SHP77 treated with DMSO at 0.1 percent for 48 hours (cell line): ENCODE measurements around the gene NRXN3.

Experiments used
- DNase-seq: peaks from one replicate; lab custom pipeline; 2025; lab: John Stamatoyannopoulos, UW

The NRXN3 gene

DNA sequence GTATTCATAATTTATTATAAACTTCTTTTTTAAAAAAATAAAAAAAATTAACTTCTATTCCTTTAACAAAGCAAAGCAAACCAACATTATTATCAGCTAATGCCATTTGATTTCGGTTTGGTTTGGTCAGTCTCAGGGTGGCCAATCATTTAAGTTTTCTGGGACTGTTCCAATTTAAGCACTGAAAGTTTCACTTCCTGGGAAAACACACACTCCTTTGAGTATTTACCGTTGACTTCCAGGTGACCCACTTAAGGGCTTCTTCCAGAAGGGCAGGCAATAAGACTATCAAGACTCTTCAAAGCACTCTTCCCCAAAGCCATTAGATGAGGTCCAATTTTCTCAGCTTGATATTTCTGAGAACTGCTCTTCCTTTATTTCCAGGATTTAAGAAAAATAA lies 1187.1 kb downstream of the NRXN3 start:
- no peak for DNase-seq

- DNase-seq = no peak
Measured at GRCh38 chr14:79363291-79363690, 1193.1 kb downstream of the NRXN3 start.

DNA sequence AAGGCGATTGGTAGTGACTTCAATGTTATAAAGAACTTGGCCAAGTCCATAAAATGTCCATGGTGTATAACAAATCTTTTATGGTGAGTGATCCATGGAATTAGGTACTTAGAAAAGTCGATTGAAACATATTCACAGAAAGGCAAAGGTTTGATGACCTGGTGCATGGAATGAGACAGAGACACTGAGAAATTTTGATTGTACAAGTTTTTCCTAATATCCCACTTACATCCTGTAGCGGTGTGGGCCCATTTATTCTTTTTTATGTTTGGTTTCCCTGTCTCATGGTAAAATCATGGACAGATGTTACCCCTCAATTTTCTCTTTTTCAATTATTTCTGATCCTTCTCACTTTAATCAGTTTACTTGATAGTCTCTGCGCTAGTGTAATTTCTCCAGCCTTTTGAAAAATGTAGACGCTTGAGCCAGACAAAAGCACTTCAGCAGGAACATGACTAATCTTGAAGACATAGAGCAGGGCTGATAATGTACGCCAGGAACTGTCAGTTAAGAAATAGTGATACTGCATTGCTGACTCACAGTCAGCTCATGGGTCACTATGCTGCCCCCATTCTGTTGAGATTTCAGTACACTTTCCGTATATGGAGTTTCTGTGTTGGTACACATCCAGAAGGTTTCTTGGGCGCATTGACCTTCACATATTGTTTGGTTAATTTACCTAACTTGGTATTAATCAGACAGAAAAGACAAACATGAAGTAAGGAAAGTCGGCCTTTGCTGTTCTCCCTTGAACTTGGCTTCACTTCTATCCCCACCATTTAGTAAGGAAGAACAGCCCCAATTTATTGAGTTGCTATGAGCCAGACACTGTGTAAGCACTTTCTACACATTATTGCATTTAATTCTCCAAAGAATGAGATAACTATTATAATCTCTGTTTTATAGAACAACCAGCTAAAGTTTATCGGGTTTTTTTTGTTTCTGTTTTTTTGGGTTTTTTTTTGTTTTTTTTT lies 1199.5 kb downstream of the NRXN3 start:
- no peak for DNase-seq

DNA sequence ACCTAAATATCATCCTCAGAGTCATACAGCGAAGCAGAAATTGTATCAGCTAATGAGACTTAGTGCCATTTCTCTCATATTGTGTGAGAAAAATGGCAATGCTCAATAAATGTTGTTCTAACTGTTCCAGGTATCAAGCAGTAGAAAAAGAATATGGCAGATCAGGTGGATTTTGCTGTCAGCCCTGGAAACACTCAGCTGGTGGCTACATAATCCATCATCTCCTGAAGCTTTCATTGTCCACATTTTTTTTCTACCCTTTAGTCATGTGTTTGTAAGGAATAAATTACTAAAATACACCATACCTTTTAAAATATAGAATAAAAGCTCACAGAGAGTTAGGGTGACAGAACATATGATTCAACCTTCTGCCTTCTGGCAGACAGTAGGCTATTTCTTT lies 1200.8 kb downstream of the NRXN3 start:
- no peak for DNase-seq

GRCh38 chr14:79373451-79373850 lies 1203.3 kb downstream of the NRXN3 start:
- no peak for DNase-seq

DNA sequence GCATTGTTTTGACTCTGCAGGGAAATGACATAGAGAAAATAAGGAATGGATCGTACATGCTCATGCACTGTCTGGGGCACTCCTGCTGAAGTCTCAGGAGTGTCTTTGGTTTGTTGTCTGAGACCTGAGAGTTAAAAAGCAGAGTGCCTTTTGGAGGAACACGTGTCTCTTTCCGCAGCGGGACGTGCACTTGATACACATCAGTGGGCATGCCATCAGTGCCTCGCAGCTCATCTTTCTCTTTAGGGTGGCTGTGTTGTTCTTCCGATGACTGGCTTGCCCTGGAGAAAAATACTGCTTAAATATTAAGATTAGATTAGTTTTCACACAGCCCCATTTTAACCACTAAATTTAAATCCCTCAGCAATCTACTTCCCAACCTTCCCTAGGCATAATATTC lies 1205.2 kb downstream of the NRXN3 start:
- no peak for DNase-seq

DNA sequence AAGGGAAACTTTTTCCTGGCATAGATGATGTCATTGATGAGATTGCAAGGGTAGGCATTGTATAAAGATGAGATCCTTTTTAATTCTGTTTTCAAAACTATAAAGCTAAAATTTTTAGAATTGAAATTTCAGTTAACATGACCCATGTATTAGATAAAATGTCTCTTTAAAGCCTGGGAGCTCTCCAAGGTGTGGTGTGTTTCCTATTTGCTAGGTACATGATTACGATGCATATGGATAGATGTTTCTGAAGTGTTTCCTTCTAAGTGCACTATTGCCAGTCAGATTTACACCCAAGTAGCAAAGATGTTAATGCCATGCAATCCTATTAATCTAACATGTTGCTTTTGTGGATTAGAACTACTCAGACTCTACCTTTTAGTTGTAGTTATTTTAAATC lies 1206.4 kb downstream of the NRXN3 start:
- no peak for DNase-seq

GRCh38 chr14:79378020-79378419 lies 1207.8 kb downstream of the NRXN3 start:
- DNase-seq = no peak

DNA sequence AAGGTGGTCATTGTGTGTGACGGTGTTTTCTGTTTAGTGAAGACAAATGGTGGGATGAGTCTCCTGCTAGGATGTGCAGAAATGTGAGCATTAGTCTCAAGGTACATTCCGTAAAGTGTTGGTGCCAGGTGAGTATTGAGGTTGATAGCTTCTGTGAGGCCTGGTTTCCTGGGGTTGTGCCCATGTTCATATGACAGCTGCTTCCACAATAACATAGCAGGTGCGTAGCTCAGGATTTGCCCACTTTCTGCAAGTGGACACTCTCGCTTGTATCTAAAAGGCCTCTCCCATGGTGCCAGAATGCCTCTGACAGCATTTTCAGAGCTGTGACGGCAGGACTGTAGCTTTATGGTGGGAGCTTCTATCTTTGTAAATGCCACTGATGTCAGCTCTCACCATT lies 1209.1 kb downstream of the NRXN3 start:
- DNase-seq = no peak

- no peak for DNase-seq
Measured at GRCh38 chr14:79383031-79383430, 1212.9 kb downstream of the NRXN3 start.

- no peak for DNase-seq
Measured at GRCh38 chr14:79383475-79383874, 1213.3 kb downstream of the NRXN3 start.

DNA sequence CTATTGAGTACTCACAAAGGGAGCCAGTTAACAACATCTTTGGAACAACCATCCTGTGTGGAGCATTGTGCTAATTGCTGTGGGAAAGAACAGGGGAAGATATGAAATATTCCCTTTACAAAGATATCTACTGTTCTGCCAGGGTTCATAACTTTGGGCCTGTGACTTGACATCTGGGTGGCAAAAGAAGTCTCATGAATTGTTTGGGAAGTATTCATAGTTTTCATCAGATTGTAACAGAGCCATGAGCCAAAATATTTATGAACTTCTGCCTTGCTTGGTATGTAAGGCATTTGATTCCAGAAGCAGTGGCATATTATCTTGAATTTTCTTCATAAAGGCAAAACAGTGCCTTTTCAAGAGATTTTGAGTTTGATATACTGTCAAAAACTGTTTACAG lies 1224.9 kb downstream of the NRXN3 start:
- DNase-seq = no peak

DNA sequence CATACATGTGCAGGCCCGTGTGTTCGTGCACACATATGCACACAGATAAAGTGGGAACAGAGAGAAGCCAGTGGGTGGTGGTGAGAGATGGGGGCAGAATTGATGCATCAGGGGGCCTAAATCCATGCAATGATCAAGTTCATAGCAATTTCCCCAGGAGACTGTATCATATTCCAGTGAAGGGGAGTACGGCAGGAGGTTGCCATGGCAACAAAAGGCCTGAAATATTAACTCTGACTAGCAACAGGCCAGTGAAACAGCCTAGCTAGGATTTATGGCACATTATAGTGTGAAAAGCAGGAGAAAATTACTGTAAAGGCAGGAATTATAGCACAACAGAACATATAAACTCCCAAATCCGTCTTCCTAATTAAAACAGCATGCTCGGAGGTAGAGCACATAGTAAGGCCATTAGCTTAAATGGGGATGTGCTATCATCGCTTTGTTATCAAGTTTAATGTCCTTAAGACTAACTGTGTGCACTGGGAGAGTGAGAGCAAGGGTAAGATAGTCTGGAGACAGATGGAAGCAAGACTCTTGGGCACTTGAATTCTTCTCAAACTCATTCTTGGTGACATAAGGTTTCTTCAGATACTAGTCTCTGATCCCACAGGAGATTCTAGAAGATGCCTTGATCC lies 1234.8 kb downstream of the NRXN3 start:
- DNase-seq = no peak

DNA sequence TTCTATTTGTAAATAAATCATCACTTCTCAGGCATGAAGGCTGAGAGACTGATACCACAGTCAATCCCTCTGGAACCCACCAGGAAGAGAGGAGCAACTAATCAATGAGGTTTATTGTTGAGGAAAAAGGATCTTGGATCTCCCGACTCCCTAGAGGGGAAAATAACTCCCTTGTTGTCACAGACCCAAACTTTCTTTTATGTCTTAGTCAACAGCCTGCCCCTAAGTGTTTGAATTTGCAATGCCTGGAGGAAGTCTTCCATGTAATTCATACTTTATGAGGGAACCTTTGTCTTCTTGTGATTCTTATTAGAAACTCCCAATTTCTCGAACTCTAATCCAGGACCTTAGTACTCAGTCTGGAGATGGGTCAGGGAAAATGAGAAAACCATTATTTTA lies 1235.3 kb downstream of the NRXN3 start:
- no peak for DNase-seq

GRCh38 chr14:79407572-79407971 lies 1237.4 kb downstream of the NRXN3 start:
- no peak for DNase-seq

GRCh38 chr14:79408696-79409095 lies 1238.5 kb downstream of the NRXN3 start:
- DNase-seq = no peak

GRCh38 chr14:79411403-79412174 lies 1241.4 kb downstream of the NRXN3 start:
- no peak for DNase-seq

- no peak for DNase-seq
Measured at GRCh38 chr14:79412822-79413221, 1242.6 kb downstream of the NRXN3 start.

- DNase-seq = no peak
Measured at GRCh38 chr14:79413734-79414428, 1243.7 kb downstream of the NRXN3 start.

GRCh38 chr14:79415726-79416125 lies 1245.6 kb downstream of the NRXN3 start:
- DNase-seq = no peak

GRCh38 chr14:79417961-79418360 lies 1247.8 kb downstream of the NRXN3 start:
- DNase-seq = no peak
